Spinal cord (tissue), 10 donors: ENCODE results near the gene NCAPD3. TPM values are rescaled to one million over a fixed set of nuclear protein-coding genes. Genes with fewer than 3 reads are reported as not detected.
"Not testable (repeated sequence)": the region's sequence is repeated elsewhere in the genome, so short reads cannot be mapped to it uniquely, and the experiment has no call there.

Source experiments
- DNase-seq, 6 donors: peaks; one replicate each; pipeline versions ENCODE4 v3.0.0 to v3.0.0-alpha.2; 2013 to 2015; ENCODE audit warnings: low spot score in 6 of 6, low read depth in 4 of 6
- H3K27ac ChIP-seq: one replicate; pipeline ENCODE4 v1.5.1; 2013; ENCODE audit warnings: low read depth, low read length, control low read depth
- H3K27me3 ChIP-seq: one replicate; pipeline ENCODE4 v1.6.1; 2013; ENCODE audit warnings: low read length; ENCODE audit not compliant: control insufficient read depth, insufficient read depth
- H3K36me3 ChIP-seq: one replicate; pipeline ENCODE4 v1.6.1; 2013; ENCODE audit warnings: low read length; ENCODE audit not compliant: control insufficient read depth, insufficient read depth
- H3K4me1 ChIP-seq: one replicate; pipeline ENCODE4 v1.6.1; 2013; ENCODE audit warnings: low read length; ENCODE audit not compliant: control insufficient read depth, insufficient read depth
- H3K4me3 ChIP-seq: one replicate; pipeline ENCODE4 v1.5.1; 2013; ENCODE audit warnings: low read depth, low read length, control low read depth
- H3K9me3 ChIP-seq: one replicate; pipeline ENCODE4 v1.6.1; 2013; ENCODE audit warnings: low read length; ENCODE audit not compliant: control insufficient read depth, insufficient read depth
- WGBS: methylation state at CpG from one replicate; pipeline ENCODE4 v1.1.5; 2013; ENCODE audit warnings: missing lambda C conversion rate; ENCODE audit not compliant: insufficient coverage; 5-methylcytosine and 5-hydroxymethylcytosine counted together
- polyA plus RNA-seq, 2 donors: library from polyadenylated mRNA; unstranded; fragments of 120-200 nt; gene quantifications; one replicate each; pipeline ENCODE4 v1.2.1, GENCODE V29; 2013; ENCODE audit not compliant: insufficient read length in 2 of 2
- total RNA-seq, 2 donors: library from RNA; depleted of rRNA in 1 of 2; stranded (reverse); fragments of 120-200 nt in 1 of 2; fragments of >200 nt in 1 of 2; gene quantifications; one replicate each; pipeline versions ENCODE4 v1.2.3 to v1.2.4, GENCODE V29; 2013 to 2014
- donor health status: healthy.

The NCAPD3 gene
- total and polyA plus RNA-seq, 4 donors = 18.8 to 23.0 (median 21.8) TPM

GRCh38 chr11:134202661-134203060 is 21.1 kb downstream of the NCAPD3 start:
- Histone ChIP-seq H3K4me3 (no peak overlapping the region), H3K36me3 (peaks cover 29% of the 10 kb centered on the region), H3K27me3 (no peaks in the 10 kb centered on the region), H3K9me3 (no peaks in the 10 kb centered on the region), H3K4me1 (no peaks in the 10 kb centered on the region), H3K27ac (no peak overlapping the region)
- DNase-seq = no peak
- WGBS = no CpG with 5 or more reads among the region's 4 CpGs

- no peaks in the 10 kb centered on the region for H3K9me3 ChIP-seq
- no peak for DNase-seq
- H3K27me3 ChIP-seq = no peaks in the 10 kb centered on the region
- 95% methylated on average over 4 of the region's 6 CpGs for WGBS
- H3K4me3 ChIP-seq = no peak overlapping the region
- H3K36me3 ChIP-seq = peaks cover 21% of the 10 kb centered on the region
- no peak overlapping the region for H3K27ac ChIP-seq
- H3K4me1 ChIP-seq = no peaks in the 10 kb centered on the region
Measured at GRCh38 chr11:134200688-134201087, 23.1 kb downstream of the NCAPD3 start.

DNA sequence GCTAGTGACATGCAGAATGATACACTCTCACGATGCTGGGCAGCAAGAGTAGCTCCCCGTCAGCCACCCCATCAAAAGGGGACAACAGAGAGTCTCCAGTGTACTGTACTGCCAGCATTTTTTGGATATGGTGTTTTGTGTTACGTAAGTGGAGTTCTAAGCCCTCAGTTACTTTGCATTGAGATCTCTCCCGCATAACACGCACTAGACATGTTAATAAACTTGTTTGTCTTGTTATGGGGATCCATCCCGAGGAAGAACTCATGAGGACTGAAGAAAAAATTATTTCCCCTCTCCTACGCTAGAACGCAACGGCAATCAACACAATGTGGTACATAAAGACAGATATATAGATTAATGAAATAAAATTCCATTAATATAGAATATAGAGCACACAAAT is 24.2 kb downstream of the NCAPD3 start:
- Histone ChIP-seq H3K27ac (no peak overlapping the region), H3K27me3 (no peaks in the 10 kb centered on the region), H3K36me3 (peaks cover 16% of the 10 kb centered on the region), H3K4me3 (no peak overlapping the region), H3K9me3 (no peaks in the 10 kb centered on the region), H3K4me1 (no peaks in the 10 kb centered on the region)
- 100% methylated on average over 3 of the region's 9 CpGs for WGBS
- no peak for DNase-seq

DNA sequence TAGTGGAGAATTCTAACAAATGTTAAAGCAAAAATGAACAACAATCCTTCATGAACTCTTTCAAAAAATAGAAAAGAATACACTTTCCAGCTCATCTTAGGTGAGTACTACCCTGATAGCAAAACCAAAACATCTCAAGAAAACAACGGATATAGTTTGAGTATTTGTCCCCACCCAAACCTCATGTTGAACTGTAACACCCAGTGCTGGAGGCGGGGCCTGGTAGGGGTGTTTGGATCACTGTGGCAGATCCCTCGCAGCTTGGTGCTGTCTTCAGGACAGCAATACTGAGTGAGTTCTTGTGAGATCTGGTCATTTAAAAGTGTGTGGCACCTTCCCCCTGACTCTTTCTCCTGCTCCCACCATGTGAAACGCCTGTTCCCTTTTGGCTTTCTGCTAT is 27.0 kb downstream of the NCAPD3 start:
- DNase-seq = no peak
- Histone ChIP-seq H3K4me3 (no peak overlapping the region), H3K27ac (no peak overlapping the region), H3K9me3 (no peaks in the 10 kb centered on the region), H3K36me3 (peaks cover 16% of the 10 kb centered on the region), H3K27me3 (no peaks in the 10 kb centered on the region), H3K4me1 (no peaks in the 10 kb centered on the region)
- 100% methylated on average over 1 of the region's 4 CpGs for WGBS

- DNase-seq = not testable (repeated sequence)
Measured at GRCh38 chr11:134188092-134188491, 35.7 kb downstream of the NCAPD3 start.

GRCh38 chr11:134181707-134182106 is 42.1 kb downstream of the NCAPD3 start:
- DNase-seq = no peak

More at GRCh38 chr11:134188092-134188491, 35.7 kb downstream of the NCAPD3 start:
- not testable (repeated sequence) for H3K4me3 ChIP-seq, H3K9me3 ChIP-seq, H3K27ac ChIP-seq, H3K27me3 ChIP-seq, H3K4me1 ChIP-seq
- WGBS = 100% methylated on average over 8 of the region's 8 CpGs
- peaks cover 22% of the 10 kb centered on the region for H3K36me3 ChIP-seq

DNA sequence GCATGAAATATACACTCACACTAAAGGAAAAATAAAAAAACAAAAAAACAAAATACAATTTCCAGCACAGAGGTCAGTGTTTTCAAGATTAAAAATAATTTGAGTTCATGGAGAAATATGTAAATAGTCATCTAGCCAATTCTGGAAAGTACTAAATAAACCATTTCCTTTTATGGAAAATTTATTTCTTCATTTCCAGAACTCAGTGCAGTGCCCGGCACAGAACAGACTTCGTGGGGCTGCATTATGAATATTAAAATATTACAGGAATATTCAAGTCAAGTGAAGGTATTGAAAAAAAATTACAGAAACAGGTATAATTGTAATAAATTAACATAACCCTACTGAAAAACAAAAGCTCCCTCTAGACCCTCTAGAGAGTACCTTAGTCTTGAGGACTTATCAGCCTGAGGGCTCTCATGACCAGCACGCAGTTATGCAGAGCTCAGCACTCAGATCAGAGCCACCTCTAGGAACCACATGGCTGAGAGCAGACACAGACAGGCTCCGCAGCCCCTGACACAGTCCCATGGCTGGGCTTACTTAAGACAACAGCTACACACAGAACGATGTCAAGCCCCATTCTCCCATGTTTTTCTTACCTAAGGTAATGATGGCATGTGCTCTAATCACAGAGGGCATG is 45.6 kb downstream of the NCAPD3 start:
- Histone ChIP-seq H3K27me3 (no peaks in the 10 kb centered on the region), H3K9me3 (no peaks in the 10 kb centered on the region), H3K4me1 (no peaks in the 10 kb centered on the region), H3K27ac (no peak overlapping the region), H3K36me3 (peaks cover 26% of the 10 kb centered on the region), H3K4me3 (no peak overlapping the region)
- 97% methylated on average over 3 of the region's 5 CpGs for WGBS
- no peak for DNase-seq

More at GRCh38 chr11:134181707-134182106, 42.1 kb downstream of the NCAPD3 start:
- no peak overlapping the region for H3K27ac ChIP-seq
- no peak overlapping the region for H3K4me3 ChIP-seq
- H3K9me3 ChIP-seq = no peaks in the 10 kb centered on the region
- no peaks in the 10 kb centered on the region for H3K27me3 ChIP-seq
- no peaks in the 10 kb centered on the region for H3K4me1 ChIP-seq
- H3K36me3 ChIP-seq = peaks cover 11% of the 10 kb centered on the region
- WGBS = 100% methylated on average over 1 of the region's 4 CpGs

- H3K27ac ChIP-seq = no peak overlapping the region
- peaks cover 37% of the 10 kb centered on the region for H3K36me3 ChIP-seq
- no peaks in the 10 kb centered on the region for H3K27me3 ChIP-seq
- H3K4me1 ChIP-seq = no peaks in the 10 kb centered on the region
- H3K9me3 ChIP-seq = no peaks in the 10 kb centered on the region
- 94% methylated on average over 12 of the region's 13 CpGs for WGBS
- H3K4me3 ChIP-seq = no peak overlapping the region
- no peak for DNase-seq
Measured at GRCh38 chr11:134176284-134176683, 47.5 kb downstream of the NCAPD3 start.

- WGBS = 98% methylated on average over 5 of the region's 5 CpGs
Measured at GRCh38 chr11:134173296-134173695, 50.5 kb downstream of the NCAPD3 start.

DNA sequence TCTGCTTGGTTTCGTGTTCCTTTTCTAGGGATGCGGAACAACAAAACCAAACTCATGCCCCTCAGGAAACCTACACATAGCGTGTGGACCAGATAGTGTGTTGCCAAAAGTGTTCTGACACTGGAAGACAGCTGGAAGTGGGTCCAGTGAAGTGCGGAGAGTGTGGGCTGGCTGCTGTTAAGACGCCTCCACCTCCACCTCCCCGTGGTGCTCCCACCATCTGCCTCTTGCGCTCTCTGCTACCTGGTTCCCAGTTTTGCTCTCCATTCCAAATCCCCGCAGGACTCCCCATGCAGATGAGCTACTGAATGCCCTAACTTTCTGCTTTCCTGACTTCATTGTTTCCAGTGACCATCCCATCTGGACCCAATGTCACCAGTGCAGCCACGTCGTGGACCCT is 51.8 kb downstream of the NCAPD3 start:
- Histone ChIP-seq H3K4me3 (no peak overlapping the region), H3K4me1 (no peaks in the 10 kb centered on the region), H3K9me3 (no peaks in the 10 kb centered on the region), H3K27me3 (no peaks in the 10 kb centered on the region), H3K36me3 (peaks cover 42% of the 10 kb centered on the region), H3K27ac (no peak overlapping the region)
- DNase-seq = no peak
- WGBS = 97% methylated on average over 9 of the region's 10 CpGs

More at GRCh38 chr11:134173296-134173695, 50.5 kb downstream of the NCAPD3 start:
- no peak for DNase-seq
- Histone ChIP-seq H3K4me3 (no peak overlapping the region), H3K4me1 (no peaks in the 10 kb centered on the region), H3K36me3 (peaks cover 38% of the 10 kb centered on the region), H3K27ac (no peak overlapping the region), H3K27me3 (no peaks in the 10 kb centered on the region), H3K9me3 (no peaks in the 10 kb centered on the region)
